ENCODE results near the gene LRCH3.

DNA sequence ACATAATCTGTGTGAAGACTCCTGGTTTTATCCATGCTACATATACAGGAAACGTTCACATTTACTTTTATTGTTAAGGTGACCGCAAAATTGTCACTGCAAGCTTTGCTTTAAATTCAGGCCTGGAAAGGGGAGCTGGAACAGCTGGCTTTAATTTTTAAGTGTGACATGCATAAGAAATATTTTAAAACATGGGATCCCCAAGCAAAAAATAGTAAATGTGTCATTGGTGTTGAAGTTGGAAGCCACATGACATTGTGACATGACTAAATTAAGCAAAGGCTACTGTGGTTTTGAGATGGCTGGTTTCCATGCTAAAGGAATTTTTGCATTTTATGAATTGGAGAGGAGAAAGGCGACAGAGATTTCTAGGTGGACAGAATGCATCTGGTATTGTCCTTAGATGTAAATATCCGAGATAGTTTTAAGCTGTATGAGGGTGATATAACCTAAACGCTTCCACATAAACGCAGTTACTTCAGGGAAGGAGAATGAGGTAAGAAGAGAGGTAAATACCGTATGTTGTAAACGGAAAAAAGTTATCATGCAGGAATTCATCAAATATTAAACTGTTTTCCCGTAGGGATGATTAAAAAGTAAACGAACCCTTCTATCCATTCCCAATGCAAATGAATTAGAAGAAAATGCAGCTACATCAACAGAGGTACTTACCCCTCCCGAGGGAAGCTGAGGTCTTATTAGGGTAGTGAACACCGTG is 42.3 kb upstream of the LRCH3 start:
- no peak for TF ChIP-seq EP300 (IDR thresholded peaks at IDR 0.05)
- TF ChIP-seq, protein P1, sequence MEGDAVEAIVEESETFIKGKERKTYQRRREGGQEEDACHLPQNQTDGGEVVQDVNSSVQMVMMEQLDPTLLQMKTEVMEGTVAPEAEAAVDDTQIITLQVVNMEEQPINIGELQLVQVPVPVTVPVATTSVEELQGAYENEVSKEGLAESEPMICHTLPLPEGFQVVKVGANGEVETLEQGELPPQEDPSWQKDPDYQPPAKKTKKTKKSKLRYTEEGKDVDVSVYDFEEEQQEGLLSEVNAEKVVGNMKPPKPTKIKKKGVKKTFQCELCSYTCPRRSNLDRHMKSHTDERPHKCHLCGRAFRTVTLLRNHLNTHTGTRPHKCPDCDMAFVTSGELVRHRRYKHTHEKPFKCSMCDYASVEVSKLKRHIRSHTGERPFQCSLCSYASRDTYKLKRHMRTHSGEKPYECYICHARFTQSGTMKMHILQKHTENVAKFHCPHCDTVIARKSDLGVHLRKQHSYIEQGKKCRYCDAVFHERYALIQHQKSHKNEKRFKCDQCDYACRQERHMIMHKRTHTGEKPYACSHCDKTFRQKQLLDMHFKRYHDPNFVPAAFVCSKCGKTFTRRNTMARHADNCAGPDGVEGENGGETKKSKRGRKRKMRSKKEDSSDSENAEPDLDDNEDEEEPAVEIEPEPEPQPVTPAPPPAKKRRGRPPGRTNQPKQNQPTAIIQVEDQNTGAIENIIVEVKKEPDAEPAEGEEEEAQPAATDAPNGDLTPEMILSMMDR (IDR thresholded peaks at IDR 0.05): no peak
- TF ChIP-seq POLR2AphosphoS5 (IDR thresholded peaks at IDR 0.05): no peak
